HG03159 (cell line): ENCODE data around the gene UMODL1.

Source experiments
- ATAC-seq: cut with Tn5 transposase; IDR thresholded peaks from one replicate; pipeline ENCODE4 v1.9.1; 2021; ENCODE audit warnings: mild to moderate bottlenecking, moderate library complexity; ENCODE audit not compliant: unreplicated experiment

UMODL1 gene

GRCh38 chr21:42182713-42183371 lies 111.7 kb downstream of the UMODL1 start:
- no peak for ATAC-seq

- no peak for ATAC-seq
Measured at GRCh38 chr21:42183374-42184266, 112.5 kb downstream of the UMODL1 start.

GRCh38 chr21:42186591-42186990 lies 115.5 kb downstream of the UMODL1 start:
- no peak for ATAC-seq

GRCh38 chr21:42187976-42188653 lies 117.0 kb downstream of the UMODL1 start:
- peak; percentile 95 for ATAC-seq

- no peak for ATAC-seq
Measured at GRCh38 chr21:42188663-42189062, 117.5 kb downstream of the UMODL1 start.

GRCh38 chr21:42189431-42189830 lies 118.3 kb downstream of the UMODL1 start:
- no peak for ATAC-seq

GRCh38 chr21:42189860-42190485 lies 118.9 kb downstream of the UMODL1 start:
- ATAC-seq: no peak

- ATAC-seq: no peak
Measured at GRCh38 chr21:42190486-42190863, 119.4 kb downstream of the UMODL1 start.

GRCh38 chr21:42191064-42191463 lies 119.9 kb downstream of the UMODL1 start:
- ATAC-seq: no peak

GRCh38 chr21:42191696-42192595 lies 120.8 kb downstream of the UMODL1 start:
- ATAC-seq: no peak
